H1 (cell line): ENCODE measurements around the gene GATA1. TPM values are rescaled to one million over a fixed set of nuclear protein-coding genes. Genes with fewer than 3 reads are reported as not detected.

Experiments
- BACH1 ChIP-seq: IDR thresholded peaks from 2 replicates; pipeline ENCODE4 v1.6.1; 2012; ENCODE audit warnings: low read length, improper control_type of control experiment
- CBX8 ChIP-seq: fragments of 300-800, 300-1000 bp; sonication (generic); IDR thresholded peaks from 2 replicates; pipeline ENCODE4 v1.7.1; 2016; ENCODE audit warnings: low read depth, low read length, borderline replicate concordance
- CTCF ChIP-seq, 3 experiments: IDR thresholded peaks; 1 replicate in 2 of 3; 2 replicates in 1 of 3; pipeline versions ENCODE4 v1.5.1 to v1.6.1; 2011; ENCODE audit warnings: low read length in 3 of 3, mild to moderate bottlenecking in 3 of 3, inconsistent platforms in 2 of 3, low read depth in 1 of 3, moderate library complexity in 1 of 3; ENCODE audit not compliant: insufficient read depth in 1 of 3; ENCODE audit errors: control extremely low read depth in 1 of 3
- polyA plus RNA-seq, 7 experiments: library from polyadenylated mRNA; depleted of rRNA in 3 of 7; stranded (reverse) in 5 of 7; unstranded in 2 of 7; fragments of >200 nt in 5 of 7; fragments of 200-250 nt in 2 of 7; gene quantifications; 1 replicate in 5 of 7; 2 replicates in 1 of 7; 4 replicates in 1 of 7; pipeline versions ENCODE4 v1.2.1 to v1.2.3, GENCODE V29; 2011 to 2013; ENCODE audit warnings: missing spikeins in 2 of 7, mixed read lengths in 2 of 7
- total RNA-seq: library from RNA; stranded (reverse); fragmentation: NEBNext Ultra II Directional; extraction: Animal tissue kit (Norgen Biotek cat#: 25700); gene quantifications from 2 replicates; pipeline ENCODE4 v1.2.1, GENCODE V29; 2021

Gene GATA1
- total and polyA plus RNA-seq, 2 of the 8 experiments (the other 6 are each of a cell fraction or from before 2014, with no cell fraction given): 0.05 TPM; not detected in 1

GRCh38 chrX:48835524-48836329 lies 49.3 kb downstream of the GATA1 start, which contains the start of gene PCSK1N (continued):
- TF ChIP-seq CBX8 (no peak), CTCF (IDR thresholded peaks at IDR 0.05; ENCODE audit: control extremely low read depth in 1 of 3, insufficient read depth in 1 of 3, low read depth in 1 of 3, low read length in 3 of 3) (no peak), BACH1 (no peak)
